IMR-90 (cell line): ENCODE data around the gene CRY2. TPM values are rescaled to one million over a fixed set of nuclear protein-coding genes. Genes with fewer than 3 reads are reported as not detected.

Experiments
- ATAC-seq: fragments of 200-7000 bp; cut with Tn5 transposase; 2 replicates; pipeline ENCODE4 v1.9.1; 2020; ENCODE audit warnings: low read depth, mild to moderate bottlenecking, moderate library complexity
- BruUV-seq: library from RNA; stranded (reverse); fragments of 400-500 nt; replicated peaks from 2 replicates; lab custom pipeline; 2021; lab: Mats Ljungman, UMichigan
- CTCF ChIA-PET: fragments of 300-600 bp; formaldehyde crosslinking; extraction: SDS; loops from one replicate; lab custom pipeline; 2021; ENCODE audit warnings: antibody characterized with exemption; lab: Yijun Ruan, JAX
- POLR2A ChIA-PET: fragments of 300-600 bp; sonication (Branson Sonifier 250); formaldehyde crosslinking; loops from one replicate; lab custom pipeline; 2022; ENCODE audit warnings: antibody characterized with exemption; ENCODE audit not compliant: unreplicated experiment; lab: Charles Lee
- DNase-seq: peaks from one replicate; pipeline ENCODE4 v3.0.0; 2013
- H2AFZ ChIP-seq: replicated peaks from 2 replicates; pipeline ENCODE3; 2013; ENCODE audit warnings: low read length, mild to moderate bottlenecking; ENCODE audit not compliant: poor library complexity
- H2AK5ac ChIP-seq: 2 replicates; pipeline ENCODE4 v1.6.1; 2013; ENCODE audit warnings: low read depth, low read length, inconsistent platforms
- H2AK9ac ChIP-seq: replicated peaks from 2 replicates; pipeline ENCODE3; 2013; ENCODE audit warnings: mild to moderate bottlenecking, low read depth, low read length, moderate library complexity; ENCODE audit not compliant: poor library complexity
- H2BK120ac ChIP-seq: 2 replicates; pipeline ENCODE4 v1.6.1; 2013; ENCODE audit warnings: low read depth, low read length, inconsistent platforms
- H2BK15ac ChIP-seq: 3 replicates; pipeline ENCODE4 v1.6.1; 2013; ENCODE audit warnings: low read depth, low read length, inconsistent platforms
- H2BK20ac ChIP-seq: 2 replicates; pipeline ENCODE4 v1.6.1; 2013; ENCODE audit warnings: low read depth, mild to moderate bottlenecking, inconsistent platforms, low read length, moderate library complexity
- H2BK5ac ChIP-seq: 2 replicates; pipeline ENCODE4 v1.6.1; 2013; ENCODE audit warnings: mild to moderate bottlenecking, low read depth, low read length, inconsistent platforms; ENCODE audit not compliant: poor library complexity, severe bottlenecking
- H3K14ac ChIP-seq: replicated peaks from 2 replicates; pipeline ENCODE4 v1.6.1; 2013; ENCODE audit warnings: low read depth, low read length, inconsistent platforms
- H3K18ac ChIP-seq: 2 replicates; pipeline ENCODE4 v1.6.1; 2013; ENCODE audit warnings: low read depth, low read length, control low read depth
- H3K23ac ChIP-seq: 2 replicates; pipeline ENCODE4 v1.6.1; 2013; ENCODE audit warnings: low read depth, low read length, inconsistent platforms
- H3K27ac ChIP-seq: 2 replicates; pipeline ENCODE4 v1.5.1; 2013; ENCODE audit warnings: mild to moderate bottlenecking, control low read depth, low read length; ENCODE audit not compliant: insufficient read depth
- H3K27me3 ChIP-seq: 2 replicates; pipeline ENCODE4 v1.6.1; 2013; ENCODE audit warnings: low read length; ENCODE audit not compliant: control insufficient read depth, insufficient read depth
- H3K36me3 ChIP-seq: 2 replicates; pipeline ENCODE4 v1.6.1; 2013; ENCODE audit warnings: low read length, mixed read lengths; ENCODE audit not compliant: control insufficient read depth, insufficient read depth
- H3K4ac ChIP-seq: 2 replicates; pipeline ENCODE4 v1.6.1; 2013; ENCODE audit warnings: low read depth, low read length, inconsistent platforms
- H3K4me1 ChIP-seq: 2 replicates; pipeline ENCODE4 v1.6.1; 2013; ENCODE audit warnings: low read length, mixed read lengths; ENCODE audit not compliant: control insufficient read depth, insufficient read depth
- H3K4me2 ChIP-seq: 2 replicates; pipeline ENCODE4 v1.6.1; 2013; ENCODE audit warnings: low read depth, mild to moderate bottlenecking, control low read depth, low read length, moderate library complexity
- H3K4me3 ChIP-seq: 2 replicates; pipeline ENCODE4 v1.5.1; 2013; ENCODE audit warnings: low read depth, mild to moderate bottlenecking, control low read depth, low read length, moderate library complexity; ENCODE audit not compliant: insufficient read depth
- H3K56ac ChIP-seq: 2 replicates; pipeline ENCODE4 v1.6.1; 2013; ENCODE audit warnings: low read length, inconsistent platforms; ENCODE audit not compliant: insufficient read depth; ENCODE audit errors: extremely low read depth
- H3K79me1 ChIP-seq, 2 experiments: 2 replicates each; pipeline ENCODE4 v1.6.1; 2013; ENCODE audit warnings: low read length in 2 of 2, inconsistent platforms in 1 of 2, low read depth in 1 of 2
- H3K9ac ChIP-seq: 2 replicates; pipeline ENCODE4 v1.6.1; 2013; ENCODE audit warnings: low read depth, low read length, control low read depth
- H3K9me1 ChIP-seq: 2 replicates; pipeline ENCODE4 v1.6.1; 2013; ENCODE audit warnings: low read length, inconsistent platforms; ENCODE audit not compliant: insufficient read depth
- H3K9me3 ChIP-seq: 2 replicates; pipeline ENCODE4 v1.6.1; 2013; ENCODE audit warnings: low read length; ENCODE audit not compliant: control insufficient read depth, insufficient read depth
- H4K20me1 ChIP-seq: 2 replicates; pipeline ENCODE4 v1.6.1; 2013; ENCODE audit warnings: low read length, inconsistent platforms; ENCODE audit not compliant: insufficient read depth
- H4K5ac ChIP-seq: 2 replicates; pipeline ENCODE4 v1.6.1; 2013; ENCODE audit warnings: mild to moderate bottlenecking, low read depth, low read length, control low read depth
- H4K8ac ChIP-seq, 2 experiments: 2 replicates each; pipeline ENCODE4 v1.6.1; 2013; ENCODE audit warnings: low read depth in 2 of 2, low read length in 2 of 2, control low read depth in 1 of 2, inconsistent platforms in 1 of 2
- H4K91ac ChIP-seq: 2 replicates; pipeline ENCODE4 v1.6.1; 2013; ENCODE audit warnings: low read depth, low read length, inconsistent platforms; ENCODE audit not compliant: insufficient read depth
- BHLHE40 ChIP-seq: fragments of 150-350 bp; IDR thresholded peaks from 2 replicates; pipeline ENCODE4 v1.6.1; 2016; ENCODE audit warnings: mild to moderate bottlenecking, low read depth, low read length
- CEBPB ChIP-seq: IDR thresholded peaks from 2 replicates; pipeline ENCODE4 v1.6.1; 2012; ENCODE audit warnings: low read depth, low read length, improper control_type of control experiment
- CHD1 ChIP-seq: IDR thresholded peaks from 2 replicates; pipeline ENCODE4 v1.6.1; 2012; ENCODE audit warnings: low read depth, low read length, improper control_type of control experiment
- FOS ChIP-seq: fragments of 150-350 bp; IDR thresholded peaks from 2 replicates; pipeline ENCODE4 v1.6.1; 2016; ENCODE audit warnings: low read depth, low read length
- MAFK ChIP-seq: IDR thresholded peaks from 2 replicates; pipeline ENCODE4 v1.6.1; 2012; ENCODE audit warnings: low read depth, low read length, improper control_type of control experiment
- MAZ ChIP-seq: IDR thresholded peaks from 2 replicates; pipeline ENCODE4 v1.6.1; 2012; ENCODE audit warnings: low read depth, mild to moderate bottlenecking, low read length, improper control_type of control experiment, moderate library complexity, borderline replicate concordance
- MXI1 ChIP-seq: IDR thresholded peaks from 2 replicates; pipeline ENCODE4 v1.6.1; 2012; ENCODE audit warnings: low read depth, mild to moderate bottlenecking, low read length, moderate library complexity, borderline replicate concordance
- NFE2L2 ChIP-seq: fragments of 150-350 bp; IDR thresholded peaks from 2 replicates; pipeline ENCODE4 v1.6.1; 2016; ENCODE audit warnings: low read depth, mild to moderate bottlenecking, low read length
- POLR2A ChIP-seq: IDR thresholded peaks from 2 replicates; pipeline ENCODE4 v1.6.1; 2012; ENCODE audit warnings: mild to moderate bottlenecking, low read depth, low read length
- RAD21 ChIP-seq: IDR thresholded peaks from 2 replicates; pipeline ENCODE4 v1.6.1; 2012; ENCODE audit warnings: low read length, improper control_type of control experiment
- RCOR1 ChIP-seq: IDR thresholded peaks from 2 replicates; pipeline ENCODE4 v1.6.1; 2012; ENCODE audit warnings: mild to moderate bottlenecking, low read length, improper control_type of control experiment; ENCODE audit not compliant: insufficient replicate concordance
- RFX5 ChIP-seq: IDR thresholded peaks from 2 replicates; pipeline ENCODE4 v1.8.0; 2012; ENCODE audit warnings: low read depth, mild to moderate bottlenecking, low read length, moderate library complexity
- SMC3 ChIP-seq: fragments of 150-350 bp; IDR thresholded peaks from 2 replicates; pipeline ENCODE4 v1.6.1; 2016; ENCODE audit warnings: low read depth, mild to moderate bottlenecking, antibody characterized with exemption, low read length, moderate library complexity
- WGBS, 2 experiments: methylation state at CpG; one replicate each; pipeline versions ENCODE4 v1.1.5 to v1.1.7; 2013; ENCODE audit warnings: missing lambda C conversion rate in 2 of 2; ENCODE audit not compliant: insufficient read length in 1 of 2; ENCODE audit errors: extremely low coverage in 2 of 2; 5-methylcytosine and 5-hydroxymethylcytosine counted together
- dilution Hi-C: fragments of 300-500 bp; cut with HindIII; formaldehyde crosslinking; loops from one replicate; pipeline ENCODE4 v1.14.3; 2018; ENCODE audit warnings: low sequenced_read_pairs; ENCODE audit not compliant: unreplicated experiment
- in situ Hi-C: fragments of 300-500 bp; cut with MboI; formaldehyde crosslinking; loops from 3 replicates; pipeline ENCODE4 v1.14.3; 2019; ENCODE audit warnings: low sequenced_read_pairs, inconsistent platforms, mixed read lengths
- intact Hi-C: fragments of 100-400 bp; cut with micrococcal nuclease; formaldehyde crosslinking; loops from 2 replicates; pipeline ENCODE4 v1.10.0; 2022
- polyA plus RNA-seq, 3 experiments: library from polyadenylated mRNA; depleted of rRNA; stranded (reverse); fragments of >200 nt; gene quantifications; 2 replicates each; pipeline ENCODE4 v1.2.3, GENCODE V29; 2012; ENCODE audit warnings: low replicate concordance in 1 of 3
- total RNA-seq: library from RNA; depleted of rRNA; stranded (reverse); fragments of >200 nt; gene quantifications from 2 replicates; pipeline ENCODE4 v1.2.3, GENCODE V29; 2012
- TF ChIP-seq, protein P1 (sequence below): fragments of 150-350 bp; IDR thresholded peaks from 2 replicates; pipeline ENCODE4 v1.6.1; 2016; ENCODE audit warnings: low read depth, mild to moderate bottlenecking, low read length, moderate library complexity, borderline replicate concordance
- TF ChIP-seq, protein P2 (sequence below): fragments of 150-350 bp; IDR thresholded peaks from 2 replicates; pipeline ENCODE4 v1.6.1; 2017; ENCODE audit warnings: mild to moderate bottlenecking, antibody characterized with exemption, low read length, low read depth
- TF ChIP-seq, protein P3 (sequence below): conservative IDR thresholded peaks from 2 replicates; pipeline ENCODE4 v1.5.1; 2012; ENCODE audit warnings: mild to moderate bottlenecking, low read depth, low read length, improper control_type of control experiment

The CRY2 gene
- total and polyA plus RNA-seq, 2 of the 4 experiments (the other 2 are of a cell fraction) = 12.2 to 13.1 TPM

DNA sequence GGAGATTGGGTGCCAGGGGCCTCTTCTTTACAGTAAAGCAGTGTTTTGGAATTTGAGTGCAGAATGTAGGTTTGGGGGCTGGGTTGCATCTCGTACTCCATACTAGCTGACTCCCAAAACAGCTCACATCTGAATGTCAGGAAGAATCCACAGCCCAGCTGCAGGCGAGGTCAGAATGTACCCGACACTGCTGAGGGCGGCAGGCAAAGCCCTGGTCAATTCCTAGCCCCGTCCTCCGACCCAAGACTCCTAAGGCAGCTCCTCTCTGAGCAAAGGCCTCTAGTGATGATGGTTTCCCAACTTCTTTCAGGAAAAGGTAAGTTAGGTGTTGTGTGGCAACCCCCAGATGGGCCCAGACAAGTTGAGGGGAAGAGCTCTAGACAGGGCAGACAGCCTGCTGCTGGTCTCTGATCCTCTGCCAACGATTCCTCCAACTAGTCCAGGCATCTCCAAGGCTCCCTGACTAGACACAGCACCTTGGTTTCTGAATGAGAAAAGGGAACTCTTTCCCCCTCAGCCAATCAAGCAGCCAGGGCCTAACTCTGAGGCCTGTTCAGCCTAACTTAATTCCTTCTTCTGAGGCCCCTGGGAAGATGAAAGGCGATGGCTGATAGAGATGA is 83.8 kb downstream of the CRY2 start:
- in situ Hi-C loops = no loop called here

More for the DNA sequence above, 83.8 kb downstream of the CRY2 start:
- no peak overlapping the region for H2AFZ ChIP-seq
- peaks cover 6% of the 10 kb centered on the region; the same call in 1 of the 2 replicates for H3K27me3 ChIP-seq
- DNase-seq = no peak
- no peak overlapping the region for H2AK9ac ChIP-seq
- intact Hi-C loops (no loop called here), dilution Hi-C loops (no loop called here)
- no peak overlapping the region for H4K91ac ChIP-seq
- POLR2A ChIA-PET = no interaction called here
- no peak overlapping the region for H4K8ac ChIP-seq
- H3K14ac ChIP-seq = no peak overlapping the region
- no peak overlapping the region for H3K4me3 ChIP-seq
- peak; percentile 15; the same call in 1 of the 2 replicates for ATAC-seq
- no TSS peak for BruUV-seq
- no peak overlapping the region for H4K5ac ChIP-seq
- H3K4me1 ChIP-seq = no peaks in the 10 kb centered on the region; the same call in 1 of the 2 replicates
- H3K18ac ChIP-seq = no peak overlapping the region
- H3K27ac ChIP-seq = no peak overlapping the region
- peaks cover 39% of the 10 kb centered on the region for H3K36me3 ChIP-seq
- H3K79me1 ChIP-seq = no peaks in the 10 kb centered on the region
- CTCF ChIA-PET = no interaction called here
- H2AK5ac ChIP-seq = no peak overlapping the region
- H3K23ac ChIP-seq = no peak overlapping the region
- TF ChIP-seq, protein P1, sequence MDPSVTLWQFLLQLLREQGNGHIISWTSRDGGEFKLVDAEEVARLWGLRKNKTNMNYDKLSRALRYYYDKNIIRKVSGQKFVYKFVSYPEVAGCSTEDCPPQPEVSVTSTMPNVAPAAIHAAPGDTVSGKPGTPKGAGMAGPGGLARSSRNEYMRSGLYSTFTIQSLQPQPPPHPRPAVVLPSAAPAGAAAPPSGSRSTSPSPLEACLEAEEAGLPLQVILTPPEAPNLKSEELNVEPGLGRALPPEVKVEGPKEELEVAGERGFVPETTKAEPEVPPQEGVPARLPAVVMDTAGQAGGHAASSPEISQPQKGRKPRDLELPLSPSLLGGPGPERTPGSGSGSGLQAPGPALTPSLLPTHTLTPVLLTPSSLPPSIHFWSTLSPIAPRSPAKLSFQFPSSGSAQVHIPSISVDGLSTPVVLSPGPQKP = no peak
- TF ChIP-seq MXI1 = no peak
- TF ChIP-seq NFE2L2 = no peak
- no peak for TF ChIP-seq MAFK
- TF ChIP-seq, protein P2, sequence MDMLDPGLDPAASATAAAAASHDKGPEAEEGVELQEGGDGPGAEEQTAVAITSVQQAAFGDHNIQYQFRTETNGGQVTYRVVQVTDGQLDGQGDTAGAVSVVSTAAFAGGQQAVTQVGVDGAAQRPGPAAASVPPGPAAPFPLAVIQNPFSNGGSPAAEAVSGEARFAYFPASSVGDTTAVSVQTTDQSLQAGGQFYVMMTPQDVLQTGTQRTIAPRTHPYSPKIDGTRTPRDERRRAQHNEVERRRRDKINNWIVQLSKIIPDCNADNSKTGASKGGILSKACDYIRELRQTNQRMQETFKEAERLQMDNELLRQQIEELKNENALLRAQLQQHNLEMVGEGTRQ = no peak
- no peak for TF ChIP-seq POLR2A
- TF ChIP-seq CHD1 = no peak
- TF ChIP-seq FOS = no peak
- TF ChIP-seq MAZ = no peak
- TF ChIP-seq, protein P3, sequence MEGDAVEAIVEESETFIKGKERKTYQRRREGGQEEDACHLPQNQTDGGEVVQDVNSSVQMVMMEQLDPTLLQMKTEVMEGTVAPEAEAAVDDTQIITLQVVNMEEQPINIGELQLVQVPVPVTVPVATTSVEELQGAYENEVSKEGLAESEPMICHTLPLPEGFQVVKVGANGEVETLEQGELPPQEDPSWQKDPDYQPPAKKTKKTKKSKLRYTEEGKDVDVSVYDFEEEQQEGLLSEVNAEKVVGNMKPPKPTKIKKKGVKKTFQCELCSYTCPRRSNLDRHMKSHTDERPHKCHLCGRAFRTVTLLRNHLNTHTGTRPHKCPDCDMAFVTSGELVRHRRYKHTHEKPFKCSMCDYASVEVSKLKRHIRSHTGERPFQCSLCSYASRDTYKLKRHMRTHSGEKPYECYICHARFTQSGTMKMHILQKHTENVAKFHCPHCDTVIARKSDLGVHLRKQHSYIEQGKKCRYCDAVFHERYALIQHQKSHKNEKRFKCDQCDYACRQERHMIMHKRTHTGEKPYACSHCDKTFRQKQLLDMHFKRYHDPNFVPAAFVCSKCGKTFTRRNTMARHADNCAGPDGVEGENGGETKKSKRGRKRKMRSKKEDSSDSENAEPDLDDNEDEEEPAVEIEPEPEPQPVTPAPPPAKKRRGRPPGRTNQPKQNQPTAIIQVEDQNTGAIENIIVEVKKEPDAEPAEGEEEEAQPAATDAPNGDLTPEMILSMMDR = no peak
- no peak for TF ChIP-seq RCOR1
- TF ChIP-seq SMC3 = no peak
- TF ChIP-seq BHLHE40 = no peak
- no peak for TF ChIP-seq RFX5
- TF ChIP-seq CEBPB = no peak
- TF ChIP-seq RAD21 = no peak
- WGBS, 2 experiments = 67% methylated on average over 3 of the region's 8 CpGs; no CpG with 5 or more reads in 1 of the 2 experiments
- H4K20me1 ChIP-seq = peaks cover 7% of the 10 kb centered on the region; the same call in 1 of the 2 replicates
- no peak overlapping the region for H3K4ac ChIP-seq
- H3K56ac ChIP-seq = no peak overlapping the region
- H3K9me3 ChIP-seq = no peaks in the 10 kb centered on the region
- no peak overlapping the region for H3K4me2 ChIP-seq
- no peak overlapping the region for H2BK20ac ChIP-seq
- H2BK15ac ChIP-seq = no peak overlapping the region
- H3K9ac ChIP-seq = no peak overlapping the region
- no peak overlapping the region for H2BK5ac ChIP-seq
- H2BK120ac ChIP-seq = no peak overlapping the region
- H3K9me1 ChIP-seq = no peaks in the 10 kb centered on the region
